ENCODE measurements around the gene GLI1. TPM values are rescaled to one million over a fixed set of nuclear protein-coding genes. Genes with fewer than 3 reads are reported as not detected.
"Not testable (repeated sequence)": the region's sequence is repeated elsewhere in the genome, so short reads cannot be mapped to it uniquely, and the experiment has no call there.

GLI1 gene
- total RNA-seq, 1 donor from 2014 or later = 0.92 TPM

GRCh38 chr12:57512665-57513064, 53.1 kb downstream of the GLI1 start:
- no peak for ATAC-seq
- DNase-seq (ENCODE audit: missing footprints) = no peak
- intact Hi-C loops (cut with DNase I) = no loop called here

- ATAC-seq = no peak
- intact Hi-C loops (cut with DNase I) = no loop called here
- DNase-seq (ENCODE audit: missing footprints) = no peak
These were observed 53.7 kb downstream of the GLI1 start for GRCh38 chr12:57513266-57513665.

- DNase-seq (ENCODE audit: missing footprints); intact Hi-C loops (cut with DNase I); ATAC-seq: not testable (repeated sequence)
These were observed 54.1 kb downstream of the GLI1 start for GRCh38 chr12:57513677-57514076.

- DNase-seq (ENCODE audit: missing footprints); intact Hi-C loops (cut with DNase I); ATAC-seq: not testable (repeated sequence)
These were observed 54.7 kb downstream of the GLI1 start for GRCh38 chr12:57514246-57514645.

- ATAC-seq (no peak), DNase-seq (ENCODE audit: missing footprints) (no peak)
- intact Hi-C loops (cut with DNase I) = no loop called here
These were observed 55.3 kb downstream of the GLI1 start for GRCh38 chr12:57514720-57515407.

GRCh38 chr12:57515408-57515933, 55.9 kb downstream of the GLI1 start:
- intact Hi-C loops (cut with DNase I) = no loop called here
- ATAC-seq = no peak
- DNase-seq (ENCODE audit: missing footprints) = no peak

GRCh38 chr12:57515934-57516541, 56.5 kb downstream of the GLI1 start:
- ATAC-seq = no peak
- intact Hi-C loops (cut with DNase I) = no loop called here
- DNase-seq (ENCODE audit: missing footprints) = no peak

- DNase-seq (ENCODE audit: missing footprints) (no peak), ATAC-seq (no peak)
- intact Hi-C loops (cut with DNase I) = no loop called here
These were observed 57.1 kb downstream of the GLI1 start for GRCh38 chr12:57516617-57517153.

GRCh38 chr12:57517187-57517586, 57.6 kb downstream of the GLI1 start:
- ATAC-seq = no peak
- no peak for DNase-seq (ENCODE audit: missing footprints)
- intact Hi-C loops (cut with DNase I) = no loop called here

- ATAC-seq; DNase-seq (ENCODE audit: missing footprints); intact Hi-C loops (cut with DNase I): not testable (repeated sequence)
These were observed 58.1 kb downstream of the GLI1 start for GRCh38 chr12:57517718-57518117.

GRCh38 chr12:57518176-57518919, 58.8 kb downstream of the GLI1 start:
- ATAC-seq (no peak), DNase-seq (ENCODE audit: missing footprints) (no peak)
- intact Hi-C loops (cut with DNase I) = no loop called here

- ATAC-seq = no peak
- no peak for DNase-seq (ENCODE audit: missing footprints)
- intact Hi-C loops (cut with DNase I) = no loop called here
These were observed 59.6 kb downstream of the GLI1 start for GRCh38 chr12:57518920-57519795.

GRCh38 chr12:57519796-57520052, 60.1 kb downstream of the GLI1 start:
- no peak for DNase-seq (ENCODE audit: missing footprints)
- ATAC-seq = no peak
- intact Hi-C loops (cut with DNase I) = loop anchor here (1.0 to 5.0 kb wide), 3 partner anchors 31 to 93 kb away; partner anchors contain the start of genes ARHGEF25 and MARS1

- DNase-seq (ENCODE audit: missing footprints) (peak; percentile 100), ATAC-seq (peak; percentile 88)
- intact Hi-C loops (cut with DNase I) = loop anchor here (1.0 to 5.0 kb wide), 3 partner anchors 31 to 92 kb away; partner anchors contain the start of genes ARHGEF25 and MARS1
These were observed 60.7 kb downstream of the GLI1 start, which contains the start of gene DDIT3 for GRCh38 chr12:57520053-57520818. TSS of gene DDIT3 (minus strand) at chr12:57520514. CDS start at chr12:57517406, 3,108 bp downstream.

- DNase-seq (ENCODE audit: missing footprints) = no peak
- ATAC-seq = no peak
- intact Hi-C loops (cut with DNase I) = loop anchor here (2.0 to 5.0 kb wide), 3 partner anchors 25 to 91 kb away; partner anchors contain the start of genes ARHGEF25, DCTN2 and MARS1
These were observed 62.0 kb downstream of the GLI1 start for GRCh38 chr12:57521525-57522010.
